A673 (cell line): ENCODE results near the gene MYEOV. TPM values are rescaled to one million over a fixed set of nuclear protein-coding genes. Genes with fewer than 3 reads are reported as not detected.

Experiments
- BruUV-seq: library from RNA; stranded (reverse); fragments of 400-500 nt; replicated peaks from 2 replicates; lab custom pipeline; 2021; lab: Mats Ljungman, UMichigan
- CTCF ChIA-PET: fragments of 300-600 bp; sonication (Branson Sonifier 250); formaldehyde crosslinking; loops from one replicate; lab custom pipeline; 2022; ENCODE audit warnings: antibody characterized with exemption; lab: Charles Lee
- POLR2A ChIA-PET: fragments of 300-600 bp; sonication (Branson Sonifier 250); formaldehyde crosslinking; loops from one replicate; lab custom pipeline; 2022; ENCODE audit warnings: antibody characterized with exemption; ENCODE audit not compliant: low non-redundant PET; lab: Charles Lee
- DNase-seq: peaks from one replicate; pipeline ENCODE4 v3.0.0-alpha.2; 2015; ENCODE audit warnings: low spot score
- H3K27ac ChIP-seq: fragments of 200-600 bp; sonication (generic); 2 replicates; pipeline ENCODE4 v1.5.1; 2016; ENCODE audit warnings: mixed run types, low read depth, mild to moderate bottlenecking, mixed read lengths, antibody characterized with exemption, low read length; ENCODE audit not compliant: poor library complexity, severe bottlenecking
- H3K27me3 ChIP-seq: fragments of 200-600 bp; sonication (generic); replicated peaks from 2 replicates; pipeline ENCODE4 v1.6.1; 2017; ENCODE audit warnings: mixed run types, low read depth, mild to moderate bottlenecking, mixed read lengths, antibody characterized with exemption, low read length; ENCODE audit not compliant: insufficient read depth, poor library complexity
- H3K36me3 ChIP-seq: fragments of 200-600 bp; sonication (generic); 2 replicates; pipeline ENCODE4 v1.6.1; 2016; ENCODE audit warnings: mixed run types, mild to moderate bottlenecking, mixed read lengths, antibody characterized with exemption, low read length; ENCODE audit not compliant: insufficient read depth, poor library complexity, severe bottlenecking
- H3K4me1 ChIP-seq: fragments of 200-600 bp; sonication (generic); 2 replicates; pipeline ENCODE4 v1.6.1; 2017; ENCODE audit warnings: mixed run types, mild to moderate bottlenecking, mixed read lengths, antibody characterized with exemption, low read length; ENCODE audit not compliant: insufficient read depth, poor library complexity, severe bottlenecking
- H3K4me3 ChIP-seq: fragments of 200-600 bp; sonication (generic); 2 replicates; pipeline ENCODE4 v1.5.1; 2016; ENCODE audit warnings: low read depth, mixed run types, mild to moderate bottlenecking, mixed read lengths, low read length; ENCODE audit not compliant: poor library complexity, severe bottlenecking
- H3K9me3 ChIP-seq: fragments of 200-600 bp; sonication (generic); 2 replicates; pipeline ENCODE4 v1.6.1; 2016; ENCODE audit warnings: mixed run types, low read depth, mild to moderate bottlenecking, mixed read lengths, antibody characterized with exemption, low read length; ENCODE audit not compliant: poor library complexity, severe bottlenecking
- EZH2 ChIP-seq: fragments of 200-600 bp; sonication (generic); IDR thresholded peaks from 2 replicates; pipeline ENCODE4 v1.6.1; 2017; ENCODE audit warnings: borderline replicate concordance, low read depth, mild to moderate bottlenecking, mixed read lengths, antibody characterized with exemption, low read length; ENCODE audit not compliant: poor library complexity, severe bottlenecking
- intact Hi-C: fragments of 100-400 bp; cut with micrococcal nuclease; formaldehyde crosslinking; loops from one replicate; pipeline ENCODE4 v1.10.0; 2022; ENCODE audit not compliant: unreplicated experiment
- total RNA-seq: library from RNA; stranded (reverse); gene quantifications from 2 replicates; pipeline ENCODE4 v1.2.3, GENCODE V29; 2021
- TF ChIP-seq, protein P1 (sequence below): fragments of 300-800, 200-600 bp; sonication (generic); conservative IDR thresholded peaks from 2 replicates; pipeline ENCODE4 v1.5.1; 2017; ENCODE audit warnings: low read depth, mild to moderate bottlenecking, antibody characterized with exemption, low read length, moderate library complexity, mixed read lengths

Gene MYEOV
- total RNA-seq, 1 experiment from 2014 or later = 174 TPM

DNA sequence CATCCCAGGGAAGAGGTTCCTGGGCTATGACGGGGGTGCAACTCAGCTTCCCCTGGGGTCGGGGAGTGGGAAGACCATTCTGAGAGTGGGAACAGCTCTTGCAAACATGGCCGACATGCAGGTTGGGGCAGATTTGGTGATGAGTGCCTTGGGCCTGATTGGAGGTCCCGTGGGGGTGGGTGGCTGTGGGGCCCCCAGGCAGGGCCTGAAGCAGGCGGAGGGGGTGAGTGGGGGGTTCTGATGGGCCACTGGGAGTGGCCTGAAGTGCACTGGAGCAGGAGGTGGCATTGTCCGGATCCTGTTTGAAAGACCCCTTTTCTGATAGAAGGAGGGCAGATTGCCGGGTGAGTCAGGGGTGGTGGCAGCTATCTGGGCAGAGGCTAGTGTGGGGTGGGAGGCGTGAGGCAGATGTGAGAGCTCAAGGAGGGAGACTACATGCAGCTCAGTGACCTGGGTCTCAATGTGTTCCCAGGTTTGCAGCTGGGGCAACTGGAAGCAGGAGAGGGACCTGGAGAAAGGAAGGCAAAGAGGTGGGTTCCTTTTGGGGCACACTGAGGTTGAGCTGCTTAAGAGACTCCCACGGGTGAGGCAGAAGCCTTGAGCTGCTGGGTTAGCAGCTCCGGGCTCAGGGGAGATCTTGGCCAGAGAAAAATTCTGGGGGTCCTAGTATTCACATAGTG is 15.1 kb downstream of the MYEOV start:
- Histone ChIP-seq H3K9me3 (no peaks in the 10 kb centered on the region), H3K27ac (peak overlapping the region; percentile 94), H3K4me1 (peaks cover 76% of the 10 kb centered on the region), H3K36me3 (peaks cover 34% of the 10 kb centered on the region), H3K27me3 (no peaks in the 10 kb centered on the region), H3K4me3 (no peak overlapping the region)
- no TSS peak for BruUV-seq
- ChIA-PET POLR2A (no interaction called here), CTCF (no interaction called here)
- intact Hi-C loops = no loop called here
- DNase-seq = no peak
- TF ChIP-seq, protein P1, sequence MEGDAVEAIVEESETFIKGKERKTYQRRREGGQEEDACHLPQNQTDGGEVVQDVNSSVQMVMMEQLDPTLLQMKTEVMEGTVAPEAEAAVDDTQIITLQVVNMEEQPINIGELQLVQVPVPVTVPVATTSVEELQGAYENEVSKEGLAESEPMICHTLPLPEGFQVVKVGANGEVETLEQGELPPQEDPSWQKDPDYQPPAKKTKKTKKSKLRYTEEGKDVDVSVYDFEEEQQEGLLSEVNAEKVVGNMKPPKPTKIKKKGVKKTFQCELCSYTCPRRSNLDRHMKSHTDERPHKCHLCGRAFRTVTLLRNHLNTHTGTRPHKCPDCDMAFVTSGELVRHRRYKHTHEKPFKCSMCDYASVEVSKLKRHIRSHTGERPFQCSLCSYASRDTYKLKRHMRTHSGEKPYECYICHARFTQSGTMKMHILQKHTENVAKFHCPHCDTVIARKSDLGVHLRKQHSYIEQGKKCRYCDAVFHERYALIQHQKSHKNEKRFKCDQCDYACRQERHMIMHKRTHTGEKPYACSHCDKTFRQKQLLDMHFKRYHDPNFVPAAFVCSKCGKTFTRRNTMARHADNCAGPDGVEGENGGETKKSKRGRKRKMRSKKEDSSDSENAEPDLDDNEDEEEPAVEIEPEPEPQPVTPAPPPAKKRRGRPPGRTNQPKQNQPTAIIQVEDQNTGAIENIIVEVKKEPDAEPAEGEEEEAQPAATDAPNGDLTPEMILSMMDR = no peak
- no peak for TF ChIP-seq EZH2

DNA sequence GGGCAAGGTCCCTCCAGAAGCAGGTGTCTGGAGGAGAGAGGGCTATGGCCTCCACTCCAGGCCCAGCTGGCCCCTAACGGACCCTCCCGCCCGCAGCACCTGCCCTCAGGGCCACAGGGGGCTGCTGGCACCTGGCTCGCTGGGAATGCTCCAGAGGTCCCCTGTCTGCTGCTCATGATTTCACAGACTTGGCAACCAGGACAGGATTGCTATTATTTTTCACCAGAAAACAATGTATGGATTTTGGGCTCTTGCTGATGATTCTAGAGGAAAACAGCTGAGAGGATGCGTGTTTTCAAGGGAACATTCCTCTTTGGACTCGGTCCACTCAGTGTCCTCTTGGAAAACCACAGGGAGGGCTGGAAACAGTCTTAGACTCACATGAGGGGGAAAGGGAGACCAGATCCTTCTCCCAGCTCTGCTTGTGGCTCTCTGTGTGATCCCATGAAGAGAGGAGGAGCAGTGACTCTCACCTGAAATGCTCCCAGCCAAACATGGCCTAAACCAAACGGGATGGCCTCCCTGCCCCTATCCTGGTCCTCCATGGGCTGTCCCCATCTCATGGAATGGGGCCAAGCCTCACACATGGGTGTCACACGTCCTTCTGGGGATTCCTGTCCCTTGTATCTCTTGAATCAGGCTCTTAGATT is 15.8 kb downstream of the MYEOV start:
- intact Hi-C loops = loop anchor here (5.0 kb wide), 1 partner anchor 328 kb away; no protein-coding TSS in a partner anchor
- POLR2A ChIA-PET = no interaction called here
- Histone ChIP-seq H3K9me3 (no peaks in the 10 kb centered on the region), H3K27me3 (no peaks in the 10 kb centered on the region), H3K4me3 (no peak overlapping the region), H3K36me3 (peaks cover 34% of the 10 kb centered on the region), H3K4me1 (peaks cover 69% of the 10 kb centered on the region), H3K27ac (peak overlapping the region; percentile 94)
- CTCF ChIA-PET = no interaction called here
- no peak for TF ChIP-seq EZH2
- TF ChIP-seq, protein P1 = no peak
- no peak for DNase-seq
- BruUV-seq = no TSS peak

DNA sequence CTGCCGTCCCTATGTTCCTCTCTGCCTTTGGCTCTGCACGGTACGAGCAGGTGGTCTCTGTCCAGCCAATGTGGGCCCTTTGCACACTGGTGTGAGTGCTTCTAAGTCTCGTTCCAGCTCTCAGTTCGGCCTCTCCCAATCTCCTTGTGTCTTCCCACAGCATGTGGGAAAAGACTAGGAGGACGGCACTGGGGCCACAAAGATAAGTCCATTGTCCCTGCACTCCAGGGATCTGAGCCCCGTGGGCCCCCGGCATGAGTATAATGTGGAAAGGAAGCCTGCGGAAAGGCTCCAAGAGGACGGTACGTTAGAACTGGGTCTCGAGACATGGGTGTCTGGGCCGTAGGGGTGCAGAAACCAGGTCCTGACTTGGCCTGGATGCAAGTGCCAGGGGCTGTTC is 16.4 kb downstream of the MYEOV start:
- BruUV-seq = no TSS peak
- ChIA-PET POLR2A (no interaction called here), CTCF (no interaction called here)
- intact Hi-C loops = loop anchor here (5.0 kb wide), 1 partner anchor 327 kb away; no protein-coding TSS in a partner anchor
- Histone ChIP-seq H3K9me3 (no peaks in the 10 kb centered on the region), H3K4me1 (peaks cover 67% of the 10 kb centered on the region), H3K4me3 (no peak overlapping the region), H3K27ac (peak overlapping the region; percentile 94), H3K36me3 (peaks cover 34% of the 10 kb centered on the region), H3K27me3 (no peaks in the 10 kb centered on the region)
- DNase-seq = no peak
- TF ChIP-seq, protein P1 = no peak
- TF ChIP-seq EZH2 = no peak
